Measurements from ENCODE around the gene UPK3A.
"Not testable (repeated sequence)": the region's sequence is repeated elsewhere in the genome, so short reads cannot be mapped to it uniquely, and the experiment has no call there.

The UPK3A gene

GRCh38 chr22:45259754-45260394 lies 24.9 kb upstream of the UPK3A start:
- DNase-seq = no peak

- DNase-seq = not testable (repeated sequence)
These were observed 24.4 kb upstream of the UPK3A start for GRCh38 chr22:45260395-45260759.

DNA sequence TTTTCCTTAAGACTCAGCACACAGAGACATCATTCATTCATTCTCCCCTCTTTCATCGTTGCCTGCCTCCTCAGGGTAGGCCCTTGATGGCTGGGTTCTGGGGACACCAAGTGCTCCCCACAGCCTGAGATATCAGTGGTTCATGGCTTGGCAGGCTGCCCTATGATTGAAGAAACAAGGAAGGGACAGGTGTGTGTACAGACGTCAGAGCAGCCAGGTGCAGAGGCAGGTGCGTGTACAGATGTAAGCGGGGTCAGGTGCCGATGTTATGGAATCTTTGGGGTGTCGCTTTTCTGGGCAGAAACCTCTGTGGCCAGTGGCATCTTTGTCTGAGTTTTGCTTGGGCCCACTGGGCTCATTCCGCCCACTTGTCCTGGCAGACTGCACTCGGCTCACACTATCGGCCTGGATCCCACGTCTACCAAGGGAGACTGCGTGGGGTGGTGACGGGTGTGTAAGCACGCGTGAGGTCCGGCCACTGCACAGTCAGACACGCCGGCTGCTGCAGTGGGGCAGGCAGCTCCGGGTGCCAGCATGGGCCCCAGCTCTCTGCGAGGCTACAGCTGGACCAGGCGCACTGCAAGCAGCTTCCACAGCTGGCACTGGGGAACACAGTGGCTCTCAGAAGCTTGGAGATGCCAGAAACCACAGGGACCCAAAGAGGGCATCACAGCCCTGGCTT lies 23.2 kb upstream of the UPK3A start:
- no peak for DNase-seq

- DNase-seq = no peak
These were observed 22.4 kb upstream of the UPK3A start for GRCh38 chr22:45262195-45262930.

DNA sequence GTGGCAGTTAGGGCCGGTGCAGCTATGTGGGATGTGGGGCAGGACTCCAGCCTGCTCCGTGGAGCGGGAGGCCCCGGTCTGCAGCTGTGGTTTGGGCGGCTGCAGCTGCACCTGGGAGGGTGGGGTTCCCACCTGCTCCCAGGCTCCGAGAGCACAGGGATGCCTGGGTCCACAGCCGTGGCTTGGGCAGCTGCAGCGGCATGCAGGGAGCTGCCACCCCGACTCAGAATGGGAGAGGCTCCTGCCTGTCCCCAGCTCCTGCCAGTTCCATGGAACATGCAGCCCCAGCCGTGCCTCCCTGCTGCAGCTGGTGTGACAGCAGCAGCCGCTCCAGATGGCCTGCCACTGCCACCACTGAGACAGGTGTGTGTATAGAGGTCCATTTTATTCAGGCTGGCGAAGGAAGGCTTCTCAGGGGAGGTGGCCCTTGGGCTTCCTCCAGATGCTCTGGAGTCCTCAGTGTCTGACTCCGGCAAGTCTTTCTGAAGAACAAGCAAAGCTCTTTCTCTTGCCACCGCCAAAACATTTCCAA lies 21.8 kb upstream of the UPK3A start:
- DNase-seq = no peak

DNA sequence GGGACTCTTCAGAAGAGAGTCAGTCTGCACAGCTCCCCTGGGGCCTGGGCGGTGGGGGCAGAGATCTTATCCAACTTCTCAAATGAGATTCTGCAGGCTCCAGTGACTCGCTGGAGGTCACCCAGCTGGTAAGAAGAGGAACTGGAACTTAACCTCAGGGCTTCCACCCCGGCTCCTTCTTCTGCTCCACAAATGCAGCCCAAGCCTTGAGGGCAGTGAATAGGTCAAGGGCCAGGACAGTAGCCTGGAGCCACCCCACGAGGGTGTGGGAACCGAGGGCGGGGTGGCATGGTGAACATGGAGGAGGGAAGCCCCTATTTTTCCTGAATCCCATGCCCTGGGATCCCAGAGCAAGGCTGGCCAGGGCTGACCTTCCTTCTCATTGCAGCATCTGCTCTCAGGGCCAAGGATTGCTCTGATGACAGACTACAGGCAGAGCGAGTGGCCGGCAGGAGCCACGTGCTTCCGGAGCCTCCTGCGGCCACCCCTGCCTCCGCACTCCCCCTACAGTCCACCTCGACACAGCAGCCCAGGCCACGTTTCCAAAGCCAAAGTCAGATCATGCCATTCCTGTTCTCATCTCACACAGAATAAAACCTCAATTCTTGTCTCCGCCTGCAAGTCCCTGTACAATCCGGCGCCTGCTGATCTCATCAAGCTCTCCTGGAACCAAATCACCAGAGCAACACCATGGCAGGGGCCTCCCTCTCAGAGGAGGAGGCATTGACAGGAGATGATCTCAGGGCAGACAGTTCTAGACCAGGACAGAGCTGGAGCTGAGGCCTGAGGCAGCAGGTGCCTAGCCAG lies 21.1 kb upstream of the UPK3A start:
- DNase-seq = peak; percentile 86

GRCh38 chr22:45265535-45265934 lies 19.2 kb upstream of the UPK3A start:
- DNase-seq = no peak

GRCh38 chr22:45268167-45268957 lies 16.4 kb upstream of the UPK3A start:
- DNase-seq = peak; percentile 28

GRCh38 chr22:45268958-45269844 lies 15.5 kb upstream of the UPK3A start:
- peak; percentile 59 for DNase-seq

DNA sequence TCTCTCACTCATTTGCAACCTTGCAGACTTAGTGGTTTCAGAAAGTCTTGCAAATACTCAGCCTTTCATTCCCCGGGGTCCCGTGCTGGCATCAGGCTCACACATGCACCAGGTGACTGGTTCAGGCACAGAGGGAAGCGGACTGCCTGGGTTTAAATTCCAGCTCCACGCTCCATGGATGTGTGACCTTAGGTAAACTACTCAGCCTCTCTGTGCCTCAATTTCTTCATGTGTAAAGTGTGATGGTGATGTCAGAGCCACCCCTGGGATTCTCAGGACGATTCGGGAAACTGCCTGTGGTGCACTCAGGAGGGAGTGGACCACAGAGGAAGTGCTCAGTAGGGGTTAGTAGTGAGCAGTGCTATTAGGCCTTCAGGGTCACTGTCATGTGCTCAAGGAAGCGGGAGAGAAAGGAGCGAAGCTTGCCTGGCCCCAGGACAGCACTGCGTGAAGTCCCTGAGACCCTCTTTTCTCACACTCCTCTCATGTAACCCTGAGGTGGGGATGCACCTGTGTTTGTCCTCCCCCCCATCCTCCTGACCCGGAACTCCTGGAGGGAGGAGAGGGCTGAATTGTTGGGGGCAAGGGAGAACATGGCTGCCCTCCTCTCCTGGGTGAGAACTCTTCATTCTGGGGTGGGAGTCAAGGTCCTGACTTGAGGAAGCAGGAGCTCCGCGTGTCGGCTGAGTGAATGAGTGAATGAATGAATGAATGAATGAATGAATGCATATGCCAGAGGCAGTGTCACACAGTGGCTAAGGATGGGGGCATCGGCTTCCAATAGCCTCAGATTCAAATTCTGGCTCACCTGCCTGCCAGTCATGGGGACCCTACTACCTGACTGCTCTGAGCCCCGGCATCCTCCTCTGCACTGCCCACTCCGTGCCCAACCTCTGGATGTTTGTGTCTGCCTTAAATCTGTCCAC lies 14.4 kb upstream of the UPK3A start:
- no peak for DNase-seq

GRCh38 chr22:45271667-45272201 lies 13.0 kb upstream of the UPK3A start:
- DNase-seq = no peak

DNA sequence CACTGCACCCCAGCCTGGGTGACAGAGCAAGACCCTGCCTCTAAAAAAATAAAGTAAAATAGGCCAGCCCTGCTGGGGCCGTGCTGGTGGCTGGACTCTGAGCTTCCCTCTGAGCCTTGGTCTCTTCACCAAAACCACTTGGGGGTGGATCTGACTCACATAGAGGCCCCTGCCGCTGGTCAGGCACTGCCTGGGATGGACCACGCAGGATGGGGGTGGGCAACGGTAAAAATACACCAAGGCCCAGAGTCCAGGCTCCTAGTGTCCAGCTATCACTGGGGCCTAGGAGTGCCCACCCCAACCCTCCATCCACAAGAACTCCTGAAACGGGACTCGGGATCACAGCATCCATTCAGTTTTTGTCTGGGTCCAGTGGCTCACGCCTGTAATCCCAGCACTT lies 12.3 kb upstream of the UPK3A start:
- DNase-seq = no peak

- no peak for DNase-seq
These were observed 11.2 kb upstream of the UPK3A start for GRCh38 chr22:45273452-45274075.

DNA sequence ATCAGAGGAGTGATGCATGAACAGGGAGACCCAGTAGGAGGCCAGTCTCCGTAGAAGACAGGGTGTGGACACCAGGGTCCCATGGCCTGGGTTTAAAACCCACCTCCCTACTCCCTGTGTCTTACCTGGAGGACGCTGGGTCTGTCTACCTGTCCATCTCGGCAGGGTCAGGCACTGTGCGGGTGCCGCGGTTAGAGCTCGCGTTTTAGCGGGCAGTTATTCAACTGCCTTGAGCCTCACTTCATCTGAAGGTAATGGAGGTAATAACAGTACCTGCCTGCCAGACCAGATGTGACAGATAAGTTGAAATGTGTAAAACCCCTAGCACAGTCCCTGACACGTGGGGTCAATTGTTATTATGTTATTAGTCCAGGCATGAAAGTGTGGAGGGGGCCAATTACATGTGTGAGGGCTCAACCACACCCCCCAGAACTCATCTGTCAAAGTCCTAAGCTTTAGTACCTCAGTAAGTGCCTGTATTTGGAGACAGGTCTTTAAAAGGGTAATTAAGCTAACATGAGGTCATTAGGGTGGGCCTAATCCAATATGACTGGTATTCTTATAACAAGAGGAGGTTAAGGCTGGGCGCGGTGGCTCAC lies 8.1 kb upstream of the UPK3A start:
- DNase-seq = no peak

- not testable (repeated sequence) for DNase-seq
These were observed 7.0 kb upstream of the UPK3A start for GRCh38 chr22:45277720-45278119.

DNA sequence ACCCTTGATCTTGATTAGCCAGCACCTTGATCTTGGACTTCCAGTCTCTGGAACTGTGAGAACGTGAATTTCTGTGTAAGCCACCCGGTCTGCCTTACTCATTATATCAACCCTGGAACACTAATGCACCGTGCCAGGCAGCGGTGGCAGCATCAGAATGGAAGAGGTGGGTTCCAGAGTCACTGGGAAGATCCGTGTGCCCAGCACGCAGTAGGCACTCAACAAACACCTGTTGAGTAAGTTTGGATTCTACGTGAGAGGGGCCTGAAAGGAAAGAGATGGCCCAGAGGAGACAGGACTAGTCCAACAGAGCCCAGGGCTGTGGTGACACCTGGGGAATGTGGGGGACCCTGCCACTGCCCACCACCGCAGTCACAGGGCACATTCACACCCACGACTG lies 6.6 kb upstream of the UPK3A start:
- no peak for DNase-seq

- no peak for DNase-seq
These were observed 4.2 kb upstream of the UPK3A start for GRCh38 chr22:45280587-45280980.

GRCh38 chr22:45281010-45281409 lies 3.7 kb upstream of the UPK3A start:
- no peak for DNase-seq
